Measurements from ENCODE around the gene KLHDC7B. TPM values are rescaled to one million over a fixed set of nuclear protein-coding genes. Genes with fewer than 3 reads are reported as not detected.

The KLHDC7B gene
- total RNA-seq, 1 experiment from 2014 or later: 0.11 TPM

- Histone ChIP-seq H3K36me3 (no peaks in the 10 kb centered on the region), H3K4me3 (no peak overlapping the region), H3K4me1 (replicated peaks) (no peaks in the 10 kb centered on the region), H3K27me3 (replicated peaks) (no peaks in the 10 kb centered on the region), H3K9me3 (replicated peaks) (no peaks in the 10 kb centered on the region), H3K27ac (no peak overlapping the region)
- DNase-seq (ENCODE audit: low read depth in 1 of 2, low spot score in 2 of 2): no peak
Observed at GRCh38 chr22:50573491-50574382, 28.0 kb downstream of the KLHDC7B start.

DNA sequence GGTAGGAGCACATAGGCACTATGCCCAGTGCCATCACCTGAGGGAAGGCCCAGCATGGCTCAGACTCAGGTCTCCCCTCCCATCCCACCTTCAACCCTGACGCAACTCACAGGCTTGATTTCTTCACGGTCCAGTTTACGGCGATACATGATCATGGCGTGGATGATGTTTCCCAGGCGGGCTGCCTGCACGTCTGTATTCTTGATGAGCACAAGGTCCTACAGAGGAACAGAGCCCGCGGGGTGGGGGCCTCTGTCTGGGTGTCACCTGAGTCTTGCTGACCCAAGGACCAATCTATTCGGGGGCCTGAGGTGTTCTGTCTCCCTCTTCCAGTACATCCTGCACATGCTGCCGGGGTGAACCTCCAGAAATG lies 28.7 kb downstream of the KLHDC7B start:
- Histone ChIP-seq H3K27me3 (replicated peaks) (no peaks in the 10 kb centered on the region), H3K36me3 (no peaks in the 10 kb centered on the region), H3K4me3 (no peak overlapping the region), H3K27ac (no peak overlapping the region), H3K4me1 (replicated peaks) (no peaks in the 10 kb centered on the region), H3K9me3 (replicated peaks) (no peaks in the 10 kb centered on the region)
- no peak for DNase-seq (ENCODE audit: low read depth in 1 of 2, low spot score in 2 of 2)

DNA sequence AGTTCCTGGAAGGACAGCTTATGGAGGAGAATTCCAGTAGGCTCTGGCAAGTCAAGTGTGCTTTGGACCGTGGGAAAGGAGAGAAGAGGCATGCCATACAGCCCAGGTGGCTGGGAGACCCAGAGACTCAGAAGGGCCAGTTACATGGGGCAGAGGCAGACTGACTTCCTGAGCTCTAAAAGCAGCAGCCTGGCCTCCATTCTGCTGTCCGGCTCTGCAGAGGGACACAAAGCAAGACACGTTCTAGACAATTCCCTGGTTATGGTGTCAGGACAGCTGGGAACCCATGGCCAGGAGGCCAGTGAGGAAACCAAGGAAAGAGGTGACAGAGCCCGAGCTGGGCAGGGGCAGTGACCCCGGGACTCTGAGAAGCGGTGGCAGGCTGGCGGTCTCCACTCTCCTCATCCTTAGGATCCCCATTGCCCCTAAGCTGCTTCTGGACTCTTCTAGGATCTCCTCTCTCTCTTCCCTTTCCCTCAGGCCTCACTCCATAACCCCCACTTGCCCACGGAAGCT lies 29.8 kb downstream of the KLHDC7B start:
- Histone ChIP-seq H3K4me3 (no peak overlapping the region), H3K9me3 (replicated peaks) (no peaks in the 10 kb centered on the region), H3K27me3 (replicated peaks) (no peaks in the 10 kb centered on the region), H3K27ac (no peak overlapping the region), H3K36me3 (peaks cover 9% of the 10 kb centered on the region), H3K4me1 (replicated peaks) (no peaks in the 10 kb centered on the region)
- DNase-seq (ENCODE audit: low read depth in 1 of 2, low spot score in 2 of 2): no peak

DNA sequence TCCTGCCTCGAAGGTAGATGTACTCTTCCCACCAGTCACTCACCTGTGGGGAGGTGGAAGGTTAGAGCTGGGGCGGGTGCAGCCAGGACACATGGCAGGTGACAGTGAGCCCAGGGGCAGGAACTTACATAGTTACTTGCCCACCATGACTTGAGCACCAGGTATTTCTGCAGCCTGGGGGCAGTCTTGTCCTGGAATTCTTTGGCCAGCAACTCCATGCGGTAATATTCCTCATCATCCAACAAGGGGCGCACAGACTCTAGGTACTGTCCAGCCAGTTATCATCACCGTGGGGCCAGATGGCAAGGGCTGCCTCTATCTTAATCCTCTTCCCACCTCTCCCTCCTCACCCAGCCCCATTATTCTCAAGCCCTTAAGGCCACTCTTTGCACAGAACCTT lies 30.4 kb downstream of the KLHDC7B start:
- Histone ChIP-seq H3K27ac (no peak overlapping the region), H3K4me3 (no peak overlapping the region), H3K36me3 (peaks cover 15% of the 10 kb centered on the region), H3K4me1 (replicated peaks) (no peaks in the 10 kb centered on the region), H3K9me3 (replicated peaks) (no peaks in the 10 kb centered on the region), H3K27me3 (replicated peaks) (no peaks in the 10 kb centered on the region)
- DNase-seq (ENCODE audit: low read depth in 1 of 2, low spot score in 2 of 2): no peak

GRCh38 chr22:50576806-50577696 lies 31.4 kb downstream of the KLHDC7B start:
- H3K36me3 ChIP-seq: peaks cover 21% of the 10 kb centered on the region
- H3K4me3 ChIP-seq: no peak overlapping the region
- no peaks in the 10 kb centered on the region for H3K27me3 ChIP-seq (replicated peaks)
- no peak for DNase-seq (ENCODE audit: low read depth in 1 of 2, low spot score in 2 of 2)
- peaks cover 6% of the 10 kb centered on the region for H3K4me1 ChIP-seq (replicated peaks)
- no peaks in the 10 kb centered on the region for H3K9me3 ChIP-seq (replicated peaks)
- no peak overlapping the region for H3K27ac ChIP-seq

- no peak for DNase-seq (ENCODE audit: low read depth in 1 of 2, low spot score in 2 of 2)
- Histone ChIP-seq H3K9me3 (replicated peaks) (no peaks in the 10 kb centered on the region), H3K27ac (no peak overlapping the region), H3K4me3 (no peak overlapping the region), H3K4me1 (replicated peaks) (peaks cover 6% of the 10 kb centered on the region), H3K36me3 (peaks cover 23% of the 10 kb centered on the region), H3K27me3 (replicated peaks) (no peaks in the 10 kb centered on the region)
Observed at GRCh38 chr22:50577697-50577986, 31.9 kb downstream of the KLHDC7B start.

GRCh38 chr22:50577987-50578775 lies 32.5 kb downstream of the KLHDC7B start, which contains the start of gene CPT1B:
CPT1B (minus strand) TSS chr22:50578427; CDS start chr22:50577915, 512 bp downstream.
- H3K27ac ChIP-seq: no peak within 1 kb of the TSS
- H3K4me3 ChIP-seq: no peak within 1 kb of the TSS
- no peak for DNase-seq (ENCODE audit: low read depth in 1 of 2, low spot score in 2 of 2)

DNA sequence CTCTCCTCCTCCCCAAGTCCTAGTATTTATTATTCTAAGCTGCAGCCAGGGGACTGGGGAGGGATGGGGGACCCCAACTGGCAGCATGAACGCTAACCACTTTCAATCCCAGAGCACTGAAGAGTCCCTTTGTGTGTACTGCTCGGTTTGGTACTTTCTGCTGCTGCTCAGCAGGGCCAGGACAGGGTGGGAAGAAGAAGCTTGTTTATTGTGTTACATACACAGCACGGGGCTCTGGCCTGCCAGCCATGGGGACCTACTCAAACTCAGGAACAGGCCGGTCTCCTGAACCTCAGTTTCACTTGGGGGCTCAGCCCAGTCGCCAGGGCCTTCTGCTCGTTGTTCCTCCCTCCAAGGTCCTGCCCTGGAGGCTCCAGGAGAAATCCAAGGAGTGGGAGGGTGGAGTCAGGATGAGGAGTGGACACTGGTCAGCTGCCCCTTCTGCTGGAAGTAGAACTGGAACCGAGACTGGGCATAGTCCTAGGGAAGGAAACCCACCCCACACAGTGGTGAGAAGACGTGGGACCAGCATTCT lies 33.1 kb downstream of the KLHDC7B start:
- no peak overlapping the region for H3K4me3 ChIP-seq
- H3K27ac ChIP-seq: no peak overlapping the region
- no peaks in the 10 kb centered on the region for H3K9me3 ChIP-seq (replicated peaks)
- H3K27me3 ChIP-seq (replicated peaks): no peaks in the 10 kb centered on the region
- H3K4me1 ChIP-seq (replicated peaks): peaks cover 9% of the 10 kb centered on the region
- DNase-seq (ENCODE audit: low read depth in 1 of 2, low spot score in 2 of 2): no peak
- peaks cover 23% of the 10 kb centered on the region for H3K36me3 ChIP-seq

More at GRCh38 chr22:50577987-50578775, 32.5 kb downstream of the KLHDC7B start, which contains the start of gene CPT1B:
- peaks cover 23% of the 10 kb centered on the region for H3K36me3 ChIP-seq
- H3K9me3 ChIP-seq (replicated peaks): no peaks in the 10 kb centered on the region
- peaks cover 6% of the 10 kb centered on the region for H3K4me1 ChIP-seq (replicated peaks)
- no peaks in the 10 kb centered on the region for H3K27me3 ChIP-seq (replicated peaks)

GRCh38 chr22:50579752-50580151 lies 34.1 kb downstream of the KLHDC7B start:
- H3K27me3 ChIP-seq (replicated peaks): no peaks in the 10 kb centered on the region
- no peak for DNase-seq (ENCODE audit: low read depth in 1 of 2, low spot score in 2 of 2)
- H3K27ac ChIP-seq: no peak overlapping the region
- no peaks in the 10 kb centered on the region for H3K9me3 ChIP-seq (replicated peaks)
- H3K4me3 ChIP-seq: no peak overlapping the region
- H3K4me1 ChIP-seq (replicated peaks): peaks cover 10% of the 10 kb centered on the region
- peaks cover 23% of the 10 kb centered on the region for H3K36me3 ChIP-seq

- no peak for DNase-seq (ENCODE audit: low read depth in 1 of 2, low spot score in 2 of 2)
- H3K9me3 ChIP-seq (replicated peaks): no peaks in the 10 kb centered on the region
- H3K27me3 ChIP-seq (replicated peaks): no peaks in the 10 kb centered on the region
- peak overlapping the region; percentile 76 for H3K4me3 ChIP-seq
- peaks cover 23% of the 10 kb centered on the region for H3K36me3 ChIP-seq
- no peak overlapping the region for H3K27ac ChIP-seq
- H3K4me1 ChIP-seq (replicated peaks): peaks cover 10% of the 10 kb centered on the region
Observed at GRCh38 chr22:50581031-50581949, 35.6 kb downstream of the KLHDC7B start.

- DNase-seq (ENCODE audit: low read depth in 1 of 2, low spot score in 2 of 2): peak in 1 of 2 experiments; percentile 27
- H3K36me3 ChIP-seq: peaks cover 23% of the 10 kb centered on the region
- peaks cover 10% of the 10 kb centered on the region for H3K4me1 ChIP-seq (replicated peaks)
- H3K27me3 ChIP-seq (replicated peaks): no peaks in the 10 kb centered on the region
- H3K9me3 ChIP-seq (replicated peaks): no peaks in the 10 kb centered on the region
- H3K4me3 ChIP-seq: peak overlapping the region; percentile 76
- peak overlapping the region; percentile 82 for H3K27ac ChIP-seq
Observed at GRCh38 chr22:50581950-50582492, 36.3 kb downstream of the KLHDC7B start.

Data from SJSA1 (cell line).